Measurements from ENCODE around the gene ZFP90.
"Not testable (repeated sequence)": the region's sequence is repeated elsewhere in the genome, so short reads cannot be mapped to it uniquely, and the experiment has no call there.

The ZFP90 gene

GRCh38 chr16:68519225-68519745 is 19.8 kb upstream of the ZFP90 start:
- DNase-seq = no peak

DNA sequence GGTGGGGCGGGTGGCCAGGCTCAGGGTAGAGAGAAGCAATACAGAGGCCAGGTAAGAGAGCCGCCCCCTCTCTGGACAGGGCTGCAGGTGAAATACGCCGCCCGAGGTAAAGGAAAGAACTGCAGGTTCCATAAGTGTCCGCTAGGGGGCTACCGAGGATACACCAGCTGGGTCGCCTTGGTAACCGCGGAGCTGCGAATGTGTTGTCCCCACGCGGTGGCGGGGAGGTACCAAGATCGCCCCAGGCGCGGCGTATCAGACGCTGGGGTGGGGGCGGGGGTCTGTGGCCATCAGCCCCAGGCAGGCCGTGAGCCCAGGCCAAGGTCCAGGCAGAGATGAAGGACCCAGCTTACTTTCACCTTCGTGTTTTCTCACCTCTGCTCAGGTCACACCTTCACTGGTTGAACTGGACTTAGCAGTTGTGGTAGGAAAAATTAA is 18.4 kb upstream of the ZFP90 start:
- DNase-seq = peak; percentile 88 to 93

DNA sequence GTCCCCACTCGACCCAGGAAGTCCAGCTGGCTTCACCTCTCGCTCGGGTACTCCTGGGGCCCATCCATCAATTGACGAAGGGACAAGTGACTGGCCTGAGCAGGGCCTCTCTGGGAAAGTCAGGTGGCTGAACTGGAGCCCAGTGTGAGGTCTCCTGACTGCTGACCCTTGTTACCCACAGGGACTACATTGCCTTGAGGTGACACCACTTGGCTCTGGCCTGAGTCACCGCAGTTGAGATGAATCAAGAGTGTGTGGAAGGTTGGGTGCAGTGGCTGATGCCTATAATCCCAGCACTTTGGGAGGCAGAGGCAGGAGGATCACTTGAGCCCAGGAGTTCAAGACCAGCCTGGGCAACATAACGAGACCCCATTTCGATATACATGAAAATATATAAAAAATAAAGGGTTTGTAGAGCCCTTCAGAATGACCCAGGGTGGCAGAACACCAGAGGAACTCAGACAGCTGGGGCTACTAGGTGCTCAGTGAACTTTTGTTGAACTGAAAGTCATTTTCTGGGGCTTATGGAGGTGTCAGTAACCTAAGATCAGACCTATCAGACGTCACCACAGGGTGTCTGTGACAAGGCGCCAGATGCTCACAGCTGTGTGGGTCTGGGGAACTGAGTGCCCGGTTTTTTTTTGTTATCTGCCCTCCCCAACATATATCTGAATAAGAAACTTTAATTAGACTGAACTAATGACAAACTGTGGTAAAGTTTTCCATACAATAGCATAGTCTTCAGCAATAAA is 14.8 kb upstream of the ZFP90 start:
- no peak for DNase-seq

DNA sequence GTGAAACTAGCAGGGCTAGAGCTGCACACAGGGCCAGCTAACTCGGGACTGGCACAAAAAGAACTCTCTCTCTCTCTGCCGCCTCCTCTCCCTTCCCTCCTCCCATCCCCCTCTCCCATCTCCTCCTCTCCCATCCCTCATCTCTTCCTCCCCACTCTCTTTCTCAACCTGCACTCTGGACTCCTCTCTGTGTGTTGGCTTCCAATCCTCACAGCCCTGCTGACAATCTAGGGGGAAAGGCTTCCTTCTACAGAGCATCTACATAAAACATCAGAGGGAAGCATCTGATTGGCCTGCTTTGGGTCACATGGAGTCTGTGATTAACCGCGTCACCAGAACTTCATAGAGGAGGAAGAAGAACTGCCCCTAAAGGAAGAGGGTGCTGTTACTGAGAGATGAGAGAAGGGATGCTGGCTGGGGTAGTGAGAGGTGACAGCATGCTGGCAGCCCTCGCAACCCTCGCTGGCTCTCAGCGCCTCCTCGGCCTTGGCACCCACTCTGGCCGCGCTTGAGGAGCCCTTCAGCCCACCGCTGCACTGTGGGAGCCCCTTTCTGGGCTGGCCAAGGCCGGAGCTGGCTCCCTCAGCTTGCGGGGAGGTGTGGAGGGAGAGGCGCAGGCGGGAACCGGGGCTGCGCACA is 12.8 kb upstream of the ZFP90 start:
- no peak for DNase-seq

GRCh38 chr16:68526782-68527145 is 12.3 kb upstream of the ZFP90 start:
- no peak for DNase-seq

DNA sequence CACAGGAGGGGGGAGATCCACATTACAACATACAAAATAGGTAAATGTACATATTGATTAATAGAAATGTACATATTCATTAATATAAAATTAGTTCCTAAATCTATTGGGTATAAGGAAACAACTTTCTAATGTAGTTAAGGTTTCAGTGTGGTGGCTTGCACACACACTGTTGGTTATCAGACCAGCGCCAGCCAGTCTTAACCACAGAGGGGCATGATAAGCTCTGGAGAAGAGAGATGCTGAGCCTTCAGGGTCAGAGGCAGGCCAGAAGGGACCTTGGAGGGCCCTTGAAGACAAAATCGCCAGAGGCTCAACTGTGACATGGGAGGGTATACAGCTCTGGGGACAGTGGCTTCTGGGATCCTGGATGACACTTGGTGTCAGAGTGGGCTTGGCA is 10.9 kb upstream of the ZFP90 start:
- DNase-seq = no peak

DNA sequence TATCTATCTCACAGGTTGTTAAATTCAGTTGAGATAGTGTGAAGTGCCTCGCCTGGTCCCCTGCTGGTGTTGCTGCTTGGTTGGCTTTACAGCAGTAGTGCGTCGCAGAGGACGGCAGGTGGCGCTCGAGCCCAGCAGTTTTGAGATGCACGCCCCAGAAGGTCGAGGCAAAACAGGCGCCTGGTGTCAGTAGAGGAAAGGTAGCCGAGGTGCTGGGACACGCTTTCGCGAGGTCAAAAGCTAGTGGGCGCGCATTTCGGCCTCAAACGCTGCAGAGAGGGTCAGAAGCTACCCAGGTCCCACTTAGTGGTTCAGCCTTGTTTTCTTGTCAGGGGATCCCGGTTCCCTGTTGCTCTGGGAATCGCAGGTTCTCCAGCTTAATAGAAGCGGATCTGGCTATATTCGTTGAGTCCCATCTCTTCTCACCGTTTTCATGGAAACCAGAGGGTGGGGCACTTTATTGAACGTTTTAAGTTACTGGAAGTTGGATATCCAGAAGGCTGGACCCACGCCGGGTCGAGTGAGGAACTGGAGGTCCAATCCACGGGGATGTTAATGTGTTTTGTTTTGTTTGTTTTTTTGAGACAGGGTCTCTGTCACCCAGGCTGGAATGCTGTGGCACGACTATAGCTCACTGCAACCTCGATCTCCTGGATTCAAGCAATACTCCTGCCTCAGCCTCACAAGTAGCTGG is 10.3 kb upstream of the ZFP90 start:
- DNase-seq = peak; percentile 53 to 62

DNA sequence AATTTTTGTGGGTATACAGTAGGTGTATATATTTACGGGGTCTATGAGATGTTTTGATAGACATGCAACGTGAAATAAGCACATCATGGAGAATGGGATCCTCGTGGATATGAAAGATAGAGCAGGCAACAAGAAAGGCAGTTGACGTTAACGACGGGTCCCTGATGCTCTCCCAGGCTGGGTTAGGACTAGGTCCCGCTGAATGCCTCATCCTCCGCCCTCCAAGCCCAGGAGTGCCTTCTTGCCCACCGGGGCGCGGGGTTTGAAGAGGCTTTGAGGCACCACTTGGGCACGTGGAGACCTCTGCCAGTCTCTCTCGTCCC is 9.5 kb upstream of the ZFP90 start:
- DNase-seq = no peak

DNA sequence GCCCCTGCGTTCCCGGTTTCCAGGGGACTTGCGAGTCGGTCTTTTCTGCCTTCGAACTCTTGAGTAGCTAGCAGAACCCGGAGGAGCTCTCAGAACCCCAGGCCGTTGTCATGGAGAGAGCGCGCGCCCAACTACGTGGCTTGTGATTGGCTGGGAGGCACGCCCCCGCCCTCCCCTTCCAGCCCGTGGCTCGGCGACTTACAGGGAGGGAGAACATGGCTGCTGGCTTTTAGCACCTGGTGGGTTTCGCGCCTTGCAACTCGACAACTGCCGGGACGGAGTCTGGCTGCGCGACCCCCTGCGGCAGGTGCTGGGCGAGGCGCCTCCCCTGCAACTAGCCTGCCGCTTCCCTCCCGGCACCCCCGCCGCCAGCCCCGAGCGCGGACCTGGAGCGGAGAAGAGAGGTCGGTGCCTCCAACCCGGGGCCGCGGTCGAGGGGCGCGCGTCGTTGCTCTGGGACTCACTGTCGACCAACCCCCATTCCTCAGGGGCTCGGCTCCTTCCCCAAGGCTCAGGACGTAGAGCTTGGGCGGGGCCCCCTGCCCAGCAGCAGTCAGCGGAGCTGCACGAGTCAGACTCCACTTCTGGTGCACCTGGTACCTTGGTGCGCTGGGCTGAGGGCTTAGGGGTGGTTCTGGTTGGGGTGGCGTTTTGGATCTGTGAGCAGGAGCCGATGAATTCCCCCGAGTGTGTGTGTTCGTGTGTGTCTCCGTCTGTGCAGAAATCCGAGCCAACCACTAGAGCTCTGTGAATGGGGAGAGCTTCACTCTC is 9.0 kb upstream of the ZFP90 start:
- DNase-seq = peak; percentile 70 to 71

- DNase-seq = no peak
Observed at GRCh38 chr16:68533937-68534336, 5.2 kb upstream of the ZFP90 start.

DNA sequence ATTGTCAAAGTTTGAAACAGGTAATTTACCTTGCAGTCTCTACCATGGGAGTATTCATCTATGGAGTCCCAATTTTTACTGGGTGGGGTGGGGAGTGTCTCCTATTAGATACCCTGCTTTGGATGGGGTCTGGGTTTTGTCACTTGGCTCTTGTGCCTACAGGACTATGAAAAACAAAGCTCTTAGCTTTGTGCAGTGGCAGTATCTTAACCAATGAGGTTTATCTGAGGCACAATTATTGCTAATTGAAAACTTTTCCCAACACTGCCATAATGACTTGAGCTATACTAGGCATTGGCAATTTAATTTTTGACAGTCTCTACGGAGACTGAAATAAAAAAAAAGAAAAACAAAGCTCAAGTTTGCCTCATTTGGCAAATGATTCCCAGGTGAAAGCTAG is 3.8 kb upstream of the ZFP90 start:
- DNase-seq = no peak

DNA sequence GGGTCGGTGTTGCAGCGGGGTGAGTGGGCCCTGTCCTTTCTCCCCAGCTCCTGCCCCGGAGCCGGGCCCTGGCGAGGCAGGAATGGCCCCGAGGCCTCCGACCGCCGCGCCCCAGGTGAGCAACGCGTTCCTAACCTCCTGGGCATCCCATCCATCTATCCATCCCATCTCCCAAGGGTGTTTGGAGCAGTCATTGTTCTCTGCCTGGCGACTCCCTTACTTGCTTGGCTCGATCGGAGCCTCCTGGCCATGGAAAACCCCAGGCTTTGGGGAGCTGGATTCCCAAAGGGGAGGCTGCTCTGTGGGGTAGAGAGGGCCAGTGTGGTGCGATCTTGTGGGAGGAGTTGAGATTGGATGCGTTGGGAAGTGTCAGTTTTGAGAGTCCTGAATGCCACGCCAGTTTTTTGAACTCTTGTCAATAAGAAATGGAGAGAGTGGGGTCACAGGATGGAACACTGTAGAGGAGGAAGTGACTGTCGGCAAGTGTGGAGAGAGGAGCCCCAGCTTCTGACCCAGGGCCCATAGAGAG is 684 bp downstream of the ZFP90 start:
- DNase-seq = no peak

- DNase-seq = no peak
Observed at GRCh38 chr16:68548947-68549346, 9.9 kb downstream of the ZFP90 start.

DNA sequence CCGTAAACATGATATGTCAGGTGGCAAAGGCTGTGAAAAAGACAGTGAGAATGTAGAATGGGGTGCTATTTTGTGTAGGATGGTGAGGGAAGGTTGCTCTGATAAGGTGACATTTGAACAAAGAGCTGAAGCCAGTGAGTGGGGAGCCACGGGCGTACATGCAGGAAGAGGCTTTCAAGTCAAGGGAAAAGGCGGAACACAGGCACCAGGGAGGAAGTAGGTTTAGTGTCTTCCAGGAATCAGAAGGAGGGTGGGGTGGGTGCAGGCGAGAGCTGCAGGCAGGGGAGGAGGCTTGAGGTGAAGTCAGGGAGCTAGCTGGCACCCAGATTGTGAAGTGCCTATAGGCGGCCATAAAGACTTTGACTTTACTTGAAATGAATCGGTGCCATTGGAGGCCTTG is 14.1 kb downstream of the ZFP90 start:
- DNase-seq = no peak

DNA sequence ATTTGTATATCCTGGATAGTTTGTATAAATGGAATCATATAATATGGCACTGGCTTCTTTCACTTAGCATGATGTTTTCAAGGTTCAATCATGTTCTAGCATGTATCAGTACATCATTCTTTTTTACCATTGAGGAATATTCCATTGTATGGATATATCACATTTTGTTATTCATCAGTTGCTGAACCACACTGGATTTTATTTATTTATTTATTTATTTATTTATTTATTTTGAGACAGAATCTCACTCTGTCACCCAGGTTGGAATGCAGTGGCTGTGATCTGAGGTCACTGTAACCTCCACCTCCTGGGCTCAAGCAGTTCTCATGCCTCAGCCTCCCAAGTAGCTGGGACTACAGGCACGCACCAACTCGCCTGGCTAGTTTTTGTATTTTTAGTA is 21.2 kb downstream of the ZFP90 start:
- not testable (repeated sequence) for DNase-seq

DNA sequence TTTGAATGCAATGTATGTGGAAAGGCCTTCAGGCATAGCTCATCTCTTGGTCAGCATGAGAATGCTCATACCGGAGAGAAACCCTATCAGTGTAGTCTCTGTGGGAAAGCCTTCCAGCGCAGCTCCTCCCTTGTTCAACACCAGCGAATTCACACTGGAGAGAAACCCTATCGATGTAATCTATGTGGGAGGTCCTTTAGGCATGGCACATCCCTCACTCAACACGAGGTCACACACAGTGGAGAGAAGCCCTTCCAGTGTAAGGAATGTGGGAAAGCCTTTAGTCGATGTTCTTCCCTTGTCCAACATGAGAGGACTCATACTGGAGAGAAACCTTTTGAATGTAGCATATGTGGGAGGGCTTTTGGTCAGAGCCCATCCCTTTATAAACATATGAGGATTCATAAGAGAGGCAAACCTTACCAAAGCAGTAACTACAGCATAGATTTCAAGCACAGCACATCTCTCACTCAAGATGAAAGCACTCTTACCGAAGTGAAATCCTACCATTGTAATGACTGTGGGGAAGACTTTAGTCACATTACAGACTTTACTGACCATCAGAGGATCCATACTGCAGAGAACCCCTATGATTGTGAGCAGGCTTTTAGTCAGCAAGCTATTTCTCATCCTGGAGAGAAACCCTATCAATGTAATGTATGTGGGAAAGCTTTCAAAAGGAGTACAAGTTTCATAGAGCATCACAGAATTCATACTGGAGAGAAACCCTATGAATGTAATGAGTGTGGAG is 24.7 kb downstream of the ZFP90 start:
- no peak for DNase-seq

DNA sequence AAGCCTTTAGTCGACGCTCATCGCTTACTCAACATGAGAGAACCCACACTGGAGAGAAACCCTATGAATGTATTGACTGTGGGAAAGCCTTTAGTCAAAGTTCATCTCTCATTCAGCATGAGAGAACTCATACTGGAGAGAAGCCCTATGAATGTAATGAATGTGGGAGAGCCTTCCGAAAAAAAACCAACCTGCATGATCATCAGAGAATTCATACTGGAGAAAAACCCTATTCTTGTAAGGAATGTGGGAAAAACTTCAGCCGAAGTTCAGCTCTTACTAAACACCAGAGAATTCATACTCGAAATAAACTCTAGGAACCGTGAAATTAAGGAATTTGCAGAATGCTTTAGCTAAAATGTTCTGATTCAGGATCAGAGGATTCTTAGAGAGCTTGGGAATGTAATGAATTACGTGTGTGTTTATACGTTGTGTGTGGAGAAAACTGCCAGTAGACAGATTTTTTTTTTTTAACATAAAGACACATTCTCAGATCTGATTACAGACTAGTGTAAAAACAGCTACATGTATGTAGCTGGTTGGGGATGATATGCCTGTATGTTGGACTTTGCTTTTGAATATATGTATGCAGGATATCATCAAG is 25.4 kb downstream of the ZFP90 start:
- no peak for DNase-seq

DNA sequence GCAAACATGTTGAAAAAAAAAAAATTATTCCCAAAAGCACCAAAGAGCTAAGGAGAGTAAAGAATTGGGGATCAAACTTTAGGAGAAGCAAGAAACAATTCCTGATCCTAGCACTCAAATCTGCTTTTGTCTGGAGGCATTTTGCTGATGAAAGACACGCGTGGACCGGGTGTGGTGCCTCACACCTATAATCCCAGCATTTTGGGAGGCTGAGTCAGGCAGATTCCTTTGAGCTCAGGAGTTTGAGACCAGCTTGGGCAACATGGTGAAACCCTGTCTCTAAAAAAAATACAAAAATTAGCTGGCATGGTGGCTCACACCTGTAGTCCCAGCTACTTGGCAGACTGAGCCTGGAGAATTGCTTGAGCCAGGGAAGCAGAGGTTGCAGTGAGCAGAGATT is 35.4 kb downstream of the ZFP90 start:
- DNase-seq = no peak

GRCh38 chr16:68575082-68575481 is 36.0 kb downstream of the ZFP90 start:
- no peak for DNase-seq

GRCh38 chr16:68577352-68577853 is 38.3 kb downstream of the ZFP90 start:
- DNase-seq = no peak

GRCh38 chr16:68590201-68590994 is 51.3 kb downstream of the ZFP90 start:
- peak in 1 of 2 experiments; percentile 30 for DNase-seq

All from NCI-H1930 (cell line).